Activated B cell treated with CpG ODN at 0.5 μM for 24 hours (primary cell): ENCODE data around the gene TAGLN3. TPM values are rescaled to one million over a fixed set of nuclear protein-coding genes. Genes with fewer than 3 reads are reported as not detected.

Experiments used
- ATAC-seq: fragments of 200-7000 bp; cut with Tn5 transposase; one replicate; pipeline ENCODE4 v1.10.0; 2021; ENCODE audit warnings: low read depth, mild to moderate bottlenecking, moderate library complexity
- CTCF ChIA-PET: fragments of 350-600 bp; sonication (Branson Sonifier 250); formaldehyde crosslinking; loops from one replicate; lab custom pipeline; 2021; ENCODE audit warnings: antibody characterized with exemption; lab: Charles Lee
- POLR2A ChIA-PET: fragments of 350-600 bp; sonication (Branson Sonifier 250); formaldehyde crosslinking; loops from one replicate; lab custom pipeline; 2021; ENCODE audit warnings: antibody characterized with exemption; lab: Charles Lee
- DNase-seq: peaks from one replicate; pipeline ENCODE4 v3.0.0; 2022
- H3K27ac Mint-ChIP-seq: one replicate; pipeline ENCODE4 v1.8.0; 2020; ENCODE audit warnings: mixed read lengths
- H3K27me3 Mint-ChIP-seq: one replicate; pipeline ENCODE4 v1.8.0; 2021; ENCODE audit warnings: mixed read lengths
- H3K36me3 Mint-ChIP-seq: one replicate; pipeline ENCODE4 v1.8.0; 2021; ENCODE audit warnings: low read depth, mixed read lengths
- H3K4me1 Mint-ChIP-seq: one replicate; pipeline ENCODE4 v1.8.0; 2021; ENCODE audit warnings: mixed read lengths
- H3K4me3 Mint-ChIP-seq: one replicate; pipeline ENCODE4 v1.8.0; 2020; ENCODE audit warnings: mild to moderate bottlenecking, mixed read lengths
- H3K9me3 Mint-ChIP-seq: one replicate; pipeline ENCODE4 v1.8.0; 2020; ENCODE audit warnings: mixed read lengths
- CTCF ChIP-seq: fragments of 200-600 bp; IDR thresholded peaks from one replicate; pipeline ENCODE4 v1.8.0; 2022; ENCODE audit warnings: antibody characterized with exemption, mild to moderate bottlenecking
- intact Hi-C: fragments of 100-400 bp; cut with micrococcal nuclease; formaldehyde crosslinking; loops from one replicate; pipeline ENCODE4 v1.15.1; 2024
- total RNA-seq: library from RNA; stranded (reverse); gene quantifications from 2 replicates; pipeline ENCODE4 v1.2.3, GENCODE V29; 2022

TAGLN3 gene
- total RNA-seq, 1 donor from 2014 or later, result not detected

- CTCF ChIA-PET, result no interaction called here
- peaks cover 4% of the 10 kb centered on the region for H3K4me1 Mint-ChIP-seq
- no peaks in the 10 kb centered on the region for H3K27me3 Mint-ChIP-seq
- DNase-seq (no peak), ATAC-seq (no peak)
- H3K4me3 Mint-ChIP-seq, result no peak overlapping the region
- POLR2A ChIA-PET, result no interaction called here
- H3K36me3 Mint-ChIP-seq, result no peaks in the 10 kb centered on the region
- no peaks in the 10 kb centered on the region for H3K9me3 Mint-ChIP-seq
- no peak for TF ChIP-seq CTCF
- intact Hi-C loops, result no loop called here
- H3K27ac Mint-ChIP-seq, result no peak overlapping the region
These were observed 20.0 kb downstream of the TAGLN3 start for GRCh38 chr3:112018712-112019111.

- ChIA-PET CTCF (interaction anchor here (0.9 kb wide), 1 partner anchor 9 kb away, joined by 3 read pairs; no protein-coding TSS in a partner anchor), POLR2A (no interaction called here)
- ATAC-seq (no peak), DNase-seq (no peak)
- no peak overlapping the region for H3K4me3 Mint-ChIP-seq
- H3K9me3 Mint-ChIP-seq, result no peaks in the 10 kb centered on the region
- no peaks in the 10 kb centered on the region for H3K27me3 Mint-ChIP-seq
- TF ChIP-seq CTCF, result no peak
- no peak overlapping the region for H3K27ac Mint-ChIP-seq
- intact Hi-C loops, result no loop called here
- no peaks in the 10 kb centered on the region for H3K36me3 Mint-ChIP-seq
- no peaks in the 10 kb centered on the region for H3K4me1 Mint-ChIP-seq
These were observed 21.0 kb downstream of the TAGLN3 start for GRCh38 chr3:112019716-112020115.

GRCh38 chr3:112020674-112021085 is 22.0 kb downstream of the TAGLN3 start:
- ChIA-PET CTCF (no interaction called here), POLR2A (no interaction called here)
- no peak overlapping the region for H3K27ac Mint-ChIP-seq
- no peak for TF ChIP-seq CTCF
- no peaks in the 10 kb centered on the region for H3K36me3 Mint-ChIP-seq
- no peak overlapping the region for H3K4me3 Mint-ChIP-seq
- no peaks in the 10 kb centered on the region for H3K27me3 Mint-ChIP-seq
- H3K9me3 Mint-ChIP-seq, result no peaks in the 10 kb centered on the region
- ATAC-seq, result no peak
- no peak for DNase-seq
- intact Hi-C loops, result no loop called here
- H3K4me1 Mint-ChIP-seq, result no peaks in the 10 kb centered on the region

- intact Hi-C loops, result no loop called here
- Mint-ChIP-seq H3K4me1 (no peaks in the 10 kb centered on the region), H3K36me3 (no peaks in the 10 kb centered on the region), H3K9me3 (no peaks in the 10 kb centered on the region), H3K4me3 (no peak overlapping the region), H3K27me3 (no peaks in the 10 kb centered on the region), H3K27ac (no peak overlapping the region)
- ATAC-seq (no peak), DNase-seq (no peak)
- TF ChIP-seq CTCF, result no peak
- ChIA-PET POLR2A (no interaction called here), CTCF (no interaction called here)
These were observed 28.4 kb downstream of the TAGLN3 start for GRCh38 chr3:112027142-112027541.

GRCh38 chr3:112027826-112028225 is 29.1 kb downstream of the TAGLN3 start:
- no peak overlapping the region for H3K27ac Mint-ChIP-seq
- intact Hi-C loops, result no loop called here
- no peak for ATAC-seq

More at GRCh38 chr3:112027826-112028225, 29.1 kb downstream of the TAGLN3 start:
- ChIA-PET CTCF (no interaction called here), POLR2A (no interaction called here)
- Mint-ChIP-seq H3K36me3 (no peaks in the 10 kb centered on the region), H3K4me3 (no peak overlapping the region), H3K4me1 (no peaks in the 10 kb centered on the region), H3K9me3 (no peaks in the 10 kb centered on the region), H3K27me3 (no peaks in the 10 kb centered on the region)
- no peak for DNase-seq
- TF ChIP-seq CTCF, result no peak
